ENCODE results near the gene TLCD3B.

TLCD3B gene

GRCh38 chr16:29993191-29993902, 37.7 kb downstream of the TLCD3B start:
- DNase-seq (ENCODE audit: extremely low read depth, insufficient read length) = no peak
- Histone ChIP-seq H3K36me3 (ENCODE audit: control insufficient read depth, insufficient read depth, low read length) (peaks cover 19% of the 10 kb centered on the region), H3K4me3 (replicated peaks; ENCODE audit: low read depth, low read length) (no peak overlapping the region), H3K27me3 (replicated peaks; ENCODE audit: control insufficient read depth, insufficient read depth, low read length) (no peaks in the 10 kb centered on the region)
- no peak for TF ChIP-seq CTCF (IDR thresholded peaks at IDR 0.05; ENCODE audit: insufficient read depth, low read length, poor library complexity, severe bottlenecking)

- TF ChIP-seq CTCF (IDR thresholded peaks at IDR 0.05; ENCODE audit: insufficient read depth, low read length, poor library complexity, severe bottlenecking) = no peak
- no peaks in the 10 kb centered on the region for H3K27me3 ChIP-seq (replicated peaks; ENCODE audit: control insufficient read depth, insufficient read depth, low read length)
- no peak overlapping the region for H3K4me3 ChIP-seq (replicated peaks; ENCODE audit: low read depth, low read length)
- DNase-seq (ENCODE audit: extremely low read depth, insufficient read length) = no peak
- H3K36me3 ChIP-seq (ENCODE audit: control insufficient read depth, insufficient read depth, low read length) = peaks cover 21% of the 10 kb centered on the region
These were observed 38.6 kb downstream of the TLCD3B start for GRCh38 chr16:29992344-29992967.

GRCh38 chr16:29991571-29991904, 39.5 kb downstream of the TLCD3B start:
- DNase-seq (ENCODE audit: extremely low read depth, insufficient read length) = no peak
- Histone ChIP-seq H3K4me3 (replicated peaks; ENCODE audit: low read depth, low read length) (no peak overlapping the region), H3K36me3 (ENCODE audit: control insufficient read depth, insufficient read depth, low read length) (peaks cover 26% of the 10 kb centered on the region), H3K27me3 (replicated peaks; ENCODE audit: control insufficient read depth, insufficient read depth, low read length) (no peaks in the 10 kb centered on the region)
- no peak for TF ChIP-seq CTCF (IDR thresholded peaks at IDR 0.05; ENCODE audit: insufficient read depth, low read length, poor library complexity, severe bottlenecking)

GRCh38 chr16:29990883-29991570, 40.0 kb downstream of the TLCD3B start:
- no peak for TF ChIP-seq CTCF (IDR thresholded peaks at IDR 0.05; ENCODE audit: insufficient read depth, low read length, poor library complexity, severe bottlenecking)
- no peak for DNase-seq (ENCODE audit: extremely low read depth, insufficient read length)
- H3K36me3 ChIP-seq (ENCODE audit: control insufficient read depth, insufficient read depth, low read length) = peaks cover 31% of the 10 kb centered on the region

GRCh38 chr16:29990034-29990433, 41.0 kb downstream of the TLCD3B start:
- DNase-seq (ENCODE audit: extremely low read depth, insufficient read length) = no peak
- TF ChIP-seq CTCF (IDR thresholded peaks at IDR 0.05; ENCODE audit: insufficient read depth, low read length, poor library complexity, severe bottlenecking) = no peak
- H3K36me3 ChIP-seq (ENCODE audit: control insufficient read depth, insufficient read depth, low read length) = peaks cover 40% of the 10 kb centered on the region
- no peak overlapping the region for H3K4me3 ChIP-seq (replicated peaks; ENCODE audit: low read depth, low read length)
- H3K27me3 ChIP-seq (replicated peaks; ENCODE audit: control insufficient read depth, insufficient read depth, low read length) = no peaks in the 10 kb centered on the region

More at GRCh38 chr16:29990883-29991570, 40.0 kb downstream of the TLCD3B start:
- H3K27me3 ChIP-seq (replicated peaks; ENCODE audit: control insufficient read depth, insufficient read depth, low read length) = no peaks in the 10 kb centered on the region
- H3K4me3 ChIP-seq (replicated peaks; ENCODE audit: low read depth, low read length) = no peak overlapping the region
